Epithelial cell of proximal tubule (primary cell): ENCODE measurements around the gene TRAK1. TPM values are rescaled to one million over a fixed set of nuclear protein-coding genes. Genes with fewer than 3 reads are reported as not detected.

Experiments used
- DNase-seq: peaks from one replicate; pipeline ENCODE4 v3.0.0-alpha.2; 2011; ENCODE audit warnings: low read depth
- H3K4me3 ChIP-seq: 2 replicates; pipeline ENCODE4 v1.5.1; 2011; ENCODE audit warnings: low read depth, mild to moderate bottlenecking, low read length
- CTCF ChIP-seq: conservative IDR thresholded peaks from 2 replicates; pipeline ENCODE4 v1.5.1; 2012; ENCODE audit warnings: low read depth, mild to moderate bottlenecking, low read length
- total RNA-seq: library from RNA; depleted of rRNA; stranded (reverse); fragments of >200 nt; gene quantifications from 2 replicates; pipeline ENCODE4 v1.2.3, GENCODE V29; 2015

TRAK1 gene
- total RNA-seq, 1 donor from 2014 or later: 22.4 TPM

DNA sequence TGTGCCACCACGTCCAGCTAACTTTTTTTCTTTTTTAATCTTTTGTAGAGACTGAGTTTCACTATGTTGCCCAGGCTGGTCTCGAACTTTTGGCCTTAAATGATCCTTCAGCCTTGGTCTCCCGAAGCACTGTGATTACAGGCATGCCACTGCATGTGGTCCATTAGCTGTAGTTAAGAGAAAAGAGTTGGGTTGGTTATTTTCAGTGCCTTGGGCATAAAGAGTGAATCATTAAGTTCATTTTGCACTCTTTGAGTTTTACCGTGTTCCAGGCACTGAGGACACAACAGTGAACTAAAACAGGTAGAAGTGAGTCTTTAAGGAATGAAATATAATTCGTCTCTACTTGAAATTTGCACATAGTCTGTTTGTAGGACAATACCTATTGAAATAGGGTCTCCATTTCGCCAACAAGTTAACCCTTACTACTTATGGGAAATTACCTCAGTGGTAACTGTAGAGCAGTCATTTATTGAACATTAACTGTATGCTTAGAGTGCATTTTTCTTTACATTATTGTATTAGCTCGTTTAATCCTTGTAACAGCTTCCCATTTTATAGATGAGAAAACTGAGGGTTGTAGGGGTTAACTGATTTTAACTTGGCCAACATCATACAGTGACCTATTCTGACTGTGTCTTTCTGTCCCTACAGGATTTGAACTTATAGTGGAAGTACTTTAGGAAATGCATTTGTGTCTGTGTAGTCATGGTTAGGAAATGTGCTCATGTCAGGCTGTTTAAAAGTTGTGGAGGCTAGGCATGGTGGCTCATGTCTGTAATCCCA, 22.7 kb upstream of the TRAK1 start:
- H3K4me3 ChIP-seq: no peak overlapping the region
- no peak for TF ChIP-seq CTCF
- DNase-seq: no peak

GRCh38 chr3:42070089-42070488, 21.1 kb upstream of the TRAK1 start:
- TF ChIP-seq CTCF: no peak
- H3K4me3 ChIP-seq: no peak overlapping the region
- no peak for DNase-seq

GRCh38 chr3:42070524-42070923, 20.6 kb upstream of the TRAK1 start:
- no peak overlapping the region for H3K4me3 ChIP-seq
- no peak for DNase-seq
- no peak for TF ChIP-seq CTCF

DNA sequence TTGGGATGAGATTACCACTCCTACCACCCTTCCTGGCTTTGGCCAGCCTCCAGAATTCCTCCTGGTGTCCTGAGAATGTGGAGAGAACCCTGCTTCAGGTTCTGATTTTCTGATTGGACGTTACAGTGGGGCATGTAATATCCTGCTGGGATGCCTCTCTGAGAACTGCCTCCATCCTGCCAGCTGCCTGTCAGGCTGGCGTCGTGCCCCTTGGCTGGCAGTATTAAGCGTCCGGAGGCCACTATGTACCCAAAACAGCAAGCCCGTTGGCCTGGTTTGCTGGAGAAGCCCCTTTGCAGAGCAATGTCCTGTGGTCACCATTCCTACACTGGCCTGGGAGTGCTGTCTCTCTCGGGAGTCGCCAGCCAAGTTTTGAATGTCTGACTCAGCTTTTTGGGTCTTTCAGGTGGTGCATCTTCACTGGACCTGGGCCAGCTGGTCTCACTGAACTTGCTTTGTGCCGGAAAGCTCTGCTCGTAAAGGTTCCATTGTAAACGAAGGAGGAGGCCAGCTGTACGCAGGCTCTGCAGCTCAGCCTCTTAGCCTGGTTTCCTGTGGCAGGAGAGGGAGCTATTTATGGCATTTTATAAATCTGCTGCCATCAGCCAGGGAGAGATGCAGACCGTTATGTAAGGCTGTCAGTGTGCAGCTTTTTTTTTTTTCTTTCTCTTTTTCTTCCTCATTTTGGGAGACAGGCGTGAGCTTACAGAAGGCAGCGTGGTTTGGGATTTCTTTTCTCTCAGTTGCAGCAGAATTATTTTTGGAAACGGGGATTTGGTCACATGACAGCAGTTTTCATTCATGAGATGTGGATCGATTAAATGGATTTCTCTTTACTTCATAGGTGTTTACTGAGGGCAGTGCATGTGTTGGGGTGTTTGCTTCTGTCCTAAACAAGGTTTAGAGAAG, 19.0 kb upstream of the TRAK1 start:
- peak overlapping the region; percentile 33 for H3K4me3 ChIP-seq
- no peak for DNase-seq
- peak; percentile 5 for TF ChIP-seq CTCF

- no peak overlapping the region for H3K4me3 ChIP-seq
Observed at GRCh38 chr3:42072831-42073301, 18.3 kb upstream of the TRAK1 start.

GRCh38 chr3:42077785-42078184, 13.4 kb upstream of the TRAK1 start:
- no peak overlapping the region for H3K4me3 ChIP-seq
- TF ChIP-seq CTCF: no peak
- DNase-seq: no peak

More at GRCh38 chr3:42072831-42073301, 18.3 kb upstream of the TRAK1 start:
- no peak for DNase-seq
- TF ChIP-seq CTCF: no peak
